ENCODE results near the gene DGAT2.

The DGAT2 gene

GRCh38 chr11:75780888-75781287, 12.3 kb downstream of the DGAT2 start (continued):
- TF ChIP-seq ZNF518A (tag by site-specific recombination; conservative IDR thresholded peaks at IDR 0.05; ENCODE audit: low read depth) (no peak), ZNF571 (tag by site-specific recombination; IDR thresholded peaks at IDR 0.05) (no peak), ZNF670 (tag by site-specific recombination; IDR thresholded peaks at IDR 0.05; ENCODE audit: low read depth) (no peak), ZNF777 (tag by site-specific recombination; IDR thresholded peaks at IDR 0.05; ENCODE audit: borderline replicate concordance) (no peak), ZBTB20 (tag by site-specific recombination; IDR thresholded peaks at IDR 0.05) (no peak), ZNF16 (tag by site-specific recombination; IDR thresholded peaks at IDR 0.05; ENCODE audit: low read depth) (no peak), OSR2 (tag by site-specific recombination; IDR thresholded peaks at IDR 0.05) (no peak), ZNF501 (tag by site-specific recombination; IDR thresholded peaks at IDR 0.05) (no peak), ZNF266 (tag by site-specific recombination; IDR thresholded peaks at IDR 0.05; ENCODE audit: low read depth) (no peak), ZNF366 (tag by site-specific recombination; conservative IDR thresholded peaks at IDR 0.05) (no peak), ZNF354C (tag by site-specific recombination; IDR thresholded peaks at IDR 0.05; ENCODE audit: borderline replicate concordance, low read depth) (no peak)
- TF ChIP-seq, protein P1, sequence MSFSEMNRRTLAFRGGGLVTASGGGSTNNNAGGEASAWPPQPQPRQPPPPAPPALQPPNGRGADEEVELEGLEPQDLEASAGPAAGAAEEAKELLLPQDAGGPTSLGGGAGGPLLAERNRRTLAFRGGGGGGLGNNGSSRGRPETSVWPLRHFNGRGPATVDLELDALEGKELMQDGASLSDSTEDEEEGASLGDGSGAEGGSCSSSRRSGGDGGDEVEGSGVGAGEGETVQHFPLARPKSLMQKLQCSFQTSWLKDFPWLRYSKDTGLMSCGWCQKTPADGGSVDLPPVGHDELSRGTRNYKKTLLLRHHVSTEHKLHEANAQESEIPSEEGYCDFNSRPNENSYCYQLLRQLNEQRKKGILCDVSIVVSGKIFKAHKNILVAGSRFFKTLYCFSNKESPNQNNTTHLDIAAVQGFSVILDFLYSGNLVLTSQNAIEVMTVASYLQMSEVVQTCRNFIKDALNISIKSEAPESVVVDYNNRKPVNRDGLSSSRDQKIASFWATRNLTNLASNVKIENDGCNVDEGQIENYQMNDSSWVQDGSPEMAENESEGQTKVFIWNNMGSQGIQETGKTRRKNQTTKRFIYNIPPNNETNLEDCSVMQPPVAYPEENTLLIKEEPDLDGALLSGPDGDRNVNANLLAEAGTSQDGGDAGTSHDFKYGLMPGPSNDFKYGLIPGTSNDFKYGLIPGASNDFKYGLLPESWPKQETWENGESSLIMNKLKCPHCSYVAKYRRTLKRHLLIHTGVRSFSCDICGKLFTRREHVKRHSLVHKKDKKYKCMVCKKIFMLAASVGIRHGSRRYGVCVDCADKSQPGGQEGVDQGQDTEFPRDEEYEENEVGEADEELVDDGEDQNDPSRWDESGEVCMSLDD (tag by site-specific recombination; IDR thresholded peaks at IDR 0.05), result no peak
- TF ChIP-seq, protein P2, sequence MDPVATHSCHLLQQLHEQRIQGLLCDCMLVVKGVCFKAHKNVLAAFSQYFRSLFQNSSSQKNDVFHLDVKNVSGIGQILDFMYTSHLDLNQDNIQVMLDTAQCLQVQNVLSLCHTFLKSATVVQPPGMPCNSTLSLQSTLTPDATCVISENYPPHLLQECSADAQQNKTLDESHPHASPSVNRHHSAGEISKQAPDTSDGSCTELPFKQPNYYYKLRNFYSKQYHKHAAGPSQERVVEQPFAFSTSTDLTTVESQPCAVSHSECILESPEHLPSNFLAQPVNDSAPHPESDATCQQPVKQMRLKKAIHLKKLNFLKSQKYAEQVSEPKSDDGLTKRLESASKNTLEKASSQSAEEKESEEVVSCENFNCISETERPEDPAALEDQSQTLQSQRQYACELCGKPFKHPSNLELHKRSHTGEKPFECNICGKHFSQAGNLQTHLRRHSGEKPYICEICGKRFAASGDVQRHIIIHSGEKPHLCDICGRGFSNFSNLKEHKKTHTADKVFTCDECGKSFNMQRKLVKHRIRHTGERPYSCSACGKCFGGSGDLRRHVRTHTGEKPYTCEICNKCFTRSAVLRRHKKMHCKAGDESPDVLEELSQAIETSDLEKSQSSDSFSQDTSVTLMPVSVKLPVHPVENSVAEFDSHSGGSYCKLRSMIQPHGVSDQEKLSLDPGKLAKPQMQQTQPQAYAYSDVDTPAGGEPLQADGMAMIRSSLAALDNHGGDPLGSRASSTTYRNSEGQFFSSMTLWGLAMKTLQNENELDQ (tag by site-specific recombination; IDR thresholded peaks at IDR 0.05; ENCODE audit: low read depth), result no peak

DNA sequence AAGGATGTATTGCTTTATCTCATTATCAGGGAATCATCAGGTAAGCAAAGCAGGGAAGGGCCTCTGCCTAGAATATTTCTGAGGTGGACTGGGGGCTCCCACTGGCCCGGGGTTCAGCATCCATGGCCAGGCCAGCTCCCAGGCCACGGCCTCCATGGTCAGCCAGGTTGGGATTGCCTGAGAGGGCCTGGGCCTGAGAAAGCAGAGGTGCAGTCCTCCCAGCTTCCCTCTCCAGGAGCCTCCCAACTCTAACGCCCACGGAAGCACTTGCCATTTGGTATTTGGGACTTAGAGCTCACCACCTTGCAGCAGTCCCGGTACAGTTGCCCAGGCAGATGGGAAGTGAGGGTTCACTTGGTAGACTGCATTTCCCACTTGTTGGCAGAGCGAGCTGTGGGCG, 12.7 kb downstream of the DGAT2 start:
- Histone ChIP-seq H3K27ac (ENCODE audit: extremely low read depth, low read depth, low read length) (no peak overlapping the region), H3K36me3 (ENCODE audit: control insufficient read depth in 2 of 2, insufficient read depth in 1 of 2, low read length in 2 of 2) (no peaks in the 10 kb centered on the region), H3K4me3 (ENCODE audit: low read depth, low read length) (no peak overlapping the region), H3K9me3 (ENCODE audit: control insufficient read depth, insufficient read depth, low read depth, low read length) (no peaks in the 10 kb centered on the region), H3K4me1 (ENCODE audit: control insufficient read depth, insufficient read depth, low read length) (no peaks in the 10 kb centered on the region)
- ChIA-PET CTCF (interaction anchor here (0.5 to 0.9 kb wide), 2 partner anchors 12 to 185 kb away, joined by 3 to 4 read pairs; no protein-coding TSS in a partner anchor), POLR2A (no interaction called here)
- no peak for TF ChIP-seq ZNF391 (tag by site-specific recombination; IDR thresholded peaks at IDR 0.05; ENCODE audit: borderline replicate concordance, low read depth)
- no peak for TF ChIP-seq ZFHX2 (tag by site-specific recombination; conservative IDR thresholded peaks at IDR 0.05)
- no peak for TF ChIP-seq ZNF677 (tag by site-specific recombination; IDR thresholded peaks at IDR 0.05)
- TF ChIP-seq ZNF280C (tag by site-specific recombination; IDR thresholded peaks at IDR 0.05), result no peak

Measured in HEK293 (cell line).